Activated gamma-delta T cell treated with anti-CD3 and anti-CD28 coated beads, Interleukin-2, amount 50 U/mL, for 16 hours (primary cell): Measurements from ENCODE around the gene COL21A1.
"Not testable (repeated sequence)": the region's sequence is repeated elsewhere in the genome, so short reads cannot be mapped to it uniquely, and the experiment has no call there.

Experiments
- DNase-seq: peaks from one replicate; pipeline ENCODE4 v3.0.0-alpha.2; 2020; ENCODE audit warnings: low read depth

Gene COL21A1

DNA sequence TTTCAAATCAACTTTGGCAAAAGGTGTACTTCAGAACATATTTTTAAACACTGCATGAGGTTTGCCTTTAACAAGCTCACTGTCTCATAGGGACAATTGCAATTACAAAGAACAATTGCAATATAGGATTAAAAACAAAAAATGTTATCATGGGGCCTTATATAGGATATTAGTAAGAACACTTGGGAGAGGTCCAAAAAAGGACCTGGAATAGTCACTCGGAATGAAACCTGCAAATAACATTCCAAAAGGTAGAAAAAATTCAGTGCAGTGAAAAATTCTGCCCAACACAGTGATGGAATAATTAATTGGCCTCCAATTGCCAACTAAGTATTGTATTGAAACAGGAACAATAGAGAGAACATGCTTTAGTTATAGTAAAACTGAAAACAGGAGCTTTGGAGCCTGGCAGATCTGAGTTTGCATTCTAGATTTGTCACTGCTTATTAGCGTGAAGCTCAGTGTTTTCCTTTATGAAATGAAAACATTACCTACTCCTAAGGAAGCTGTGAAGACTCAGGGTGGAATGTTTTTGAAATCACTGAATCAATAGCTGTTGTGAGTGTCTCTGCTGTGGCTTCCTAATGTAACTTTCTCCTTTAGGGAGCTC is 199.3 kb downstream of the COL21A1 start:
- DNase-seq, result no peak

- no peak for DNase-seq
These were observed 200.8 kb downstream of the COL21A1 start for GRCh38 chr6:56046576-56046975.

DNA sequence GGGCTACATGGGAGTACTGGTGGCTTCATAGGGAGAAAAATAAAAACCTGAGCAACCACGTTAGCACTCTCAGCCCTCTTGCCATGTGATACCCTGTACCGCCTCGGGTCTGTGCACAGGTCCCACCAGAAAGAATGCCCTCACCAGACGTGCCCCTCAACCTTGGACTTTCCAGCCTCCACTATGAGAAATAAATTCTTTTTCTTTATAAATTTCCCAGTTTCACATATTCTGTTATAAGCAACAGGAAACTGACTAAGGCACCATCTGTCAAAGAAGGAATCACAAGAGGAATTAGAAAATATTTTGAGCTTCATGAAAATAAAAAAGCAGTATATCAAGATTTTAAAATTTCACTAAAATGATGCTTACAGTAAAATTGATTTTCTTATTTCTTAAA is 203.6 kb downstream of the COL21A1 start:
- no peak for DNase-seq

GRCh38 chr6:56043076-56043475 is 204.3 kb downstream of the COL21A1 start:
- no peak for DNase-seq

- DNase-seq, result no peak
These were observed 205.8 kb downstream of the COL21A1 start for GRCh38 chr6:56041591-56041990.

GRCh38 chr6:56040889-56041301 is 206.5 kb downstream of the COL21A1 start:
- DNase-seq, result no peak

DNA sequence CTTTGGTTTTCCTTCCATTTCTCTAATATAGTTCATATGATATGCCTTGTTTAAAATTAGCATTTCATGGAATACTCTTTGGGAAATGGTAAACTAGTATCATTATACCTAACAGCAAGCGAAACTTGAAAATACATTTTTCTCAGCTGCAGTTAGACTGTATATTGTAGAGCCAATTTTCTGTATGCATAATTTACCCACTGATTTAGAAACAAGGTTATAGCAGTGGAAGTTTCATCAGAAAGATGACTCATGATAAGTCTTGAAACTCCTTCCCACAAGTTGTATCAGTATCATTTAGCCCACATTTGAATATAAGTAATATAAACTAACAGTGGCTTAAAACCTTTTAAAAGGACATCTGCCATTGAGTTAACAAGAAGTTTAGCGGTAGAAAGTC is 207.2 kb downstream of the COL21A1 start:
- no peak for DNase-seq

DNA sequence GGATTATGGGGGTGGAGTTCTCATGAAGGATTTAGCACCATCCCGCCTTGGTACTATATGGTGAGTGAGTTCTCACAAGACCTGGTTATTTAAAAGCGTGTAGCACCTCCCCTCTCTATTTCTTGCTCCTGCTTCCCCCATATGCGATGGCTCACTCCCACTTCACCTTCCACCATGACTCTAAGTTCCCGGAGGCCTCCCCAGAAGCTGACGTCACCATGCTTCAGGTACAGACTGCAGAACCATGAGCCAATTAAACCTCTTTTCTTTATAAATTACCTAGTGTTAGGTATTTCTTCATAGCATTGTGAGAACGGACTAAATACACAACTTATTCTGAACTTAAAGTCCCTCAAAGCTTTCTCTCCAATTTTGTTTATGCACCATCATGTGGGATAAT is 208.6 kb downstream of the COL21A1 start:
- no peak for DNase-seq

DNA sequence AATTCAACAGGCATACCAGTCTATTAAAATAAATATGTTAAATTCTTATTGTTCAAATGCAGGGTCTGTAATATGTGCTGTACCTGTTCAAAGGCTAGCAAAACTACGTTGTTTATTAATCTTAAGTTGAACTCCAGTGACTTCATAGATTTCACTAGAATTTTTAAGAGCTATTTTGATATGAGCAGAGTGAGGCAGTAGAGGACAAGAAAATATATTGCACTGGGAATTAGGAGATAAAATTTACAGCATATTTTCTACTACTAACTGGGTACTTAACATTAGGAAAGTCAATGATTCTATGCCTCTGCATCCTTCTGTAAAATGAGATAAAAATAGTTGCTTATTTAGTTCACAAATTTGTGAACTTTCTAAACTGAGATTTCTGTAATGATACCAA is 209.8 kb downstream of the COL21A1 start:
- DNase-seq, result no peak

DNA sequence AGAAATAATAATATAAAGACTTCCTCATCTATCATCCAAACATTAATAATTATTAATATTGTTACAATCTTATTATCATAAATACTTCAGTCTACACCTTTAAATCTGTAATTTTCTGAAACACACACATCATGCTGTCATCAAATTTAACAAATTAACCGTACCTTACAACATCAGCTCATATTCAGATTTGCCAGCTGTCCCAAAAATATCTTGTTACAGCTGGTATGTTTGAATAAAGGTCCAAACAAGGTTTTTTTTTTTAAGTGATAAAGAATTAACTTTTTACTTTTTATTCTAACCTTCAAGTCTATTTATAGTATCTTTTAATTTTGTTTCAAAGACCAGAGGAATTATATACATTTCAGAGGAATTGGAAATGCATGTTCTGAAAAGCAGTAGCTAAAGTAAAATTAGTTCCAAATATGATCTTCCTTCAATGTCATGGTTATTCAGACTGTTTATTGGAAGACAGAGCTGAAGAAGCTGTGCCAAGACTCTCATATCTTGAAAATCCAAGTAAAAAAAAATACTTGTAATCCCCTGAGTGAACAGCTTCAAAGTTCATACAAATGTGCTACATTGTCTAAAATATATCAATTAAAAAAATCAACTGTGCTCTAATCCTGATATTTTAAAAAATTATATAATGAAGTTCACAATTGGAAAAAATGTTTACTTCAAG is 210.3 kb downstream of the COL21A1 start:
- no peak for DNase-seq

DNA sequence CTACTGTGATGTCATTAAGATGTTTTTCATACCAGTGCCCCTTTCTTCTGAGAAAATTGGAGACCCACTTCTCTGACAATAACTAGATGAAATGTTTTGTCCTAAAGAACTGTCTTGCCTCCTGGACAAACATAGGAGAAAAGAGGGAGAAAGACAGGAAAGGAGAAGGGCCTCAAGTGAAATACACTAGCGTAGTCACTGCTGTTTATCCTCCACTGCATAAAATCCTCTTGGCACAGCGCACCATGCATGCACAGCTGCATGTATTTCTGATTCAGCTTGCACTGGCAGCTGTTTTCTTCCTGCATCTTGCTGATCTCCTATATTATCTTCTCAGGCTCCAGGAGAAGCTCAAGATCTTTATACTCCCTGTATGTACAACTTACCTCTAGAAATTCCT is 214.0 kb downstream of the COL21A1 start:
- DNase-seq, result no peak

DNA sequence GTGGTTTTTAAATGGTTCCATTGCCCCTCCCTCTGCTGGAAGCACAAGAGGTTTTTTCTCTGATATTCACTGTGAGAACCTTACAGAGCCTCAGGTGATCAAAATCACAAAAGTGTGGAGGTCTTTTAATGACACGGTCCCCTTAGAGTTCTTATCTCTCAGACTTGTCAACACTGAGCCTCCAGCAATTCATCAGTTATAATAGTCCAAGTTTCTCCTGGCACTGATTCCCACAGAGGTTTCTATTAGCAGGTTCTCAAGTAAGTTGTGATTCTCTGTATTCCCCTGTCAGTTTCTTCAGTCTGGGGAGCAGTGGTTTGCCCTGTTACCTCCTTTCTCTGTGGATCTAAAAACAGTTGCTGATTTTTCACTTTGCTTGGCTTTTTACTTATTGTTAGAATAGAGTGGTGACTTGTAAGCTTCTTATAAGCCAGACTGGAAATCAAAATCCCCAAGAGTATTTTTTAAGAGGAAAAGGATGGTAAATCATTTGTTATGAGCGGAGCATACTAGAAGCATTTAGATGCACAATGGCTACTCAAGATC is 214.6 kb downstream of the COL21A1 start:
- no peak for DNase-seq

DNA sequence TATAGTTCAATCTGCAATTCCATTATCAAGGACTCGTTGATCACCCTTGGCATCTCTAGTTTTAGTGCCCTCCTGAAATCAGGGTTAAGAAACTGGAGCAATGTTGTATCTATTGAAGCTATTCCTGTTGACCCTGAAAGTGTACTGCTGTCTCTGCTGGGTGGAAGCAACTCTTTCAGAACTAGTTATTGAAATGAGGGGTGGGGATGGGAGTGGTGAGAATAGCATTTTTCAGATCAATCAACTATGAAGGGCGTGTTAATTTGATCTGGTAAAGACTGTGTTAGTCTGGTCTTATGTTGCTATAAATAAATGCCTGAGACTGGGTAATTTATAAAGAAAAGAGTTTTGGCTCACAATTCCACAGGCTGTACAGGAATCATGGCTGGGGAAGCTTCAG is 219.5 kb downstream of the COL21A1 start:
- no peak for DNase-seq

DNA sequence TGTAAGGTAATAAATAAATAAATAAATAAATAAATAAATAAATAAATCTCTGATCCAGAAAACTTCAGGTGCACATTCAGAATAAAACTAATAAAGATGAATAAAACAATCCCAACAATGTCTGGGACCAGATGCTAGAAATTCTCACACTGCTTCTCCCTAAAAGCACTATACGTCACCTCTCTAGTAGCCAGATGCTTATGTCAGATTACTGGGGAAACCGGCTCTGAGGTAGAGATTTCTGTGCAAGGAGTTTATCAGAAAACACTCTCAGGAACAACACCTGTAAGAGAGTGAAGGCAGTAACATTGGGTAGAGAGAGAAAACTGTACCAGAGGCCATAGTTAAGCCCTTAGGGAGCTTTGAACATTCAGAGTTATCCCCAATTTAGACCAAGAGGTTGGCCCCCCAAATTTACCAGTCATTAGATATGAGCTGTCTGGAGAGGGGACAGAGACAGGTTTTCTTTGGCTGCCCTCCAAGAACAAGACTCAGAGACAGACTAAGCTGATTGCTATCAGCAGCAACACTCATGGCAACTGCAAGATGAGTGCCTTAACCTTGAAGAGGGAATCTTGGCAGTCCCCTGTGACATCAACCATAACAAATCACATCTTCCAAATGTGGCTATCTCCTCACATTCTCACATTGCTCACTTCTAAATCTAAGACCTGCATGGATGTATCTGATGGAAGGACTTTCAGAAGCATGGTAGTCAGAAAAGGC is 220.8 kb downstream of the COL21A1 start:
- no peak for DNase-seq

- no peak for DNase-seq
These were observed 221.6 kb downstream of the COL21A1 start for GRCh38 chr6:56025795-56026194.

DNA sequence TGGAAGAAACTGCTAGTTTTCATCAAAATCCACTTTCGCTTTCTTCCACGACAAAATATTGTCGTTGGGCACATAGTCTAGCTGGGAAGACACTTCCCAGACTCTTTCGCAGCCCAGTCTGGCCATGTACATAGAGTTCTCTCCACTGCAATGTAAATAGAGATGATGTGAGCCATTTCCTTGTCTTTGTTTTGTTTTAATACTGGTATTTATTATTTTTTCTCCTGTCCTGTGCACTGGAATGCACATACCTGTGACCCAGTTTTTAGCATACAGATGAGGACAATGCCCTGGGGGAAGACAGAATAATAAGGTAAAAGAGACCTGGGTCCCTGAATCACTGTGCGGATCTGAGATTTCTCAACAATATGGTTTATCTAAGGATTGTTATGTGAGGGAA is 222.4 kb downstream of the COL21A1 start:
- no peak for DNase-seq

- DNase-seq, result no peak
These were observed 223.6 kb downstream of the COL21A1 start for GRCh38 chr6:56023829-56024228.

DNA sequence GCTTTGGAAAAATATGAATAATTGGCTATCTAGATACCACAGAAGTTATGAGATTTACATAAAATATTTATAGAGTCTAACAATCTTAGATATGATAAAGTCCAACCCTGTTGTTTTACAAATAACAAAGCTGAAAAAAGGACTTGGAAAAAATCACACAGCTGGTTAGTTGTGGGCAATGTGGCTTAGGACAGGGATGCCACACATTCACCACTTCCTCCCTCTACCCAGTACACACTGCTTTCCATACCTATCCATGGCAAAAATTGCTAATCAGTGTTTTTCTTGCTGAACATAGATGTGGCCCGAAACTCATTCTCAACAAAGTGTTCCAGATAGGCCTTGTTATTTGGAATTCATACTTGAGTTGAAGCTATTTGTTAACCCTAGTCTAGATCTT is 224.7 kb downstream of the COL21A1 start:
- DNase-seq, result no peak

DNA sequence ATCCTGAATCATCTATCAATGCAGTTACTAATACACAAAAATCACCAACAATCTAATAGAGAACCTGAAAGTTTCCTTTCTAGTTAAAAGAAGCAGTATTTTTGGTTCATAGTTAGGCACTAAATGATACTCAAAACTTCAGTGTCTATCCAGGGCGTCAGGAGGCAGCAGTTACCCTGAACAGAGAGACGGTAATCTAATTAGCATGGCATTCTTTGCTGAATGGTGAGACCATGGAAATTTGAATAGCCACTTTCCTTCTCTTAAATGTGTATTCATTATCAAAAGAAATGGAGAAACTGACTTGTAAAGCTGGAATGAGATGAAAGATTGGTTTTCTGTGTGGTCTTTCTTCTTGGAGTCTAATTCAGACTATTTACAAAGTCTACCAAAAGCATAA is 225.4 kb downstream of the COL21A1 start:
- DNase-seq, result no peak

GRCh38 chr6:56019973-56020372 is 227.4 kb downstream of the COL21A1 start:
- DNase-seq, result no peak

GRCh38 chr6:56017198-56017597 is 230.2 kb downstream of the COL21A1 start:
- DNase-seq, result no peak

GRCh38 chr6:56014039-56014438 is 233.3 kb downstream of the COL21A1 start:
- DNase-seq, result not testable (repeated sequence)

- DNase-seq, result no peak
These were observed 237.7 kb downstream of the COL21A1 start for GRCh38 chr6:56009636-56010035.
